ENCODE measurements around the gene INPP5A.
"Not testable (repeated sequence)": the region's sequence is repeated elsewhere in the genome, so short reads cannot be mapped to it uniquely, and the experiment has no call there.

INPP5A gene

GRCh38 chr10:132679217-132679595 lies 141.6 kb downstream of the INPP5A start:
- DNase-seq (ENCODE audit: low spot score): no peak
- in situ Hi-C loops (cut with MboI; ENCODE audit: low pct_unique_long_range_greater_than_20kb, low sequenced_read_pairs, unreplicated experiment): no loop called here
- TF ChIP-seq CTCF (IDR thresholded peaks at IDR 0.05; ENCODE audit: extremely low read depth, insufficient read depth, missing control alignments): no peak

GRCh38 chr10:132679640-132680039 lies 142.1 kb downstream of the INPP5A start:
- DNase-seq (ENCODE audit: low spot score): no peak
- in situ Hi-C loops (cut with MboI; ENCODE audit: low pct_unique_long_range_greater_than_20kb, low sequenced_read_pairs, unreplicated experiment): no loop called here
- no peak for TF ChIP-seq CTCF (IDR thresholded peaks at IDR 0.05; ENCODE audit: extremely low read depth, insufficient read depth, missing control alignments)

- in situ Hi-C loops (cut with MboI; ENCODE audit: low pct_unique_long_range_greater_than_20kb, low sequenced_read_pairs, unreplicated experiment): not testable (repeated sequence)
Measured at GRCh38 chr10:132680741-132681140, 143.2 kb downstream of the INPP5A start.

GRCh38 chr10:132681858-132682755 lies 144.5 kb downstream of the INPP5A start:
- TF ChIP-seq CTCF (IDR thresholded peaks at IDR 0.05; ENCODE audit: extremely low read depth, insufficient read depth, missing control alignments): no peak
- in situ Hi-C loops (cut with MboI; ENCODE audit: low pct_unique_long_range_greater_than_20kb, low sequenced_read_pairs, unreplicated experiment): no loop called here
- DNase-seq (ENCODE audit: low spot score): no peak

More at GRCh38 chr10:132680741-132681140, 143.2 kb downstream of the INPP5A start:
- not testable (repeated sequence) for DNase-seq (ENCODE audit: low spot score)

GRCh38 chr10:132684164-132684891 lies 146.7 kb downstream of the INPP5A start:
- in situ Hi-C loops (cut with MboI; ENCODE audit: low pct_unique_long_range_greater_than_20kb, low sequenced_read_pairs, unreplicated experiment): no loop called here
- TF ChIP-seq CTCF (IDR thresholded peaks at IDR 0.05; ENCODE audit: extremely low read depth, insufficient read depth, missing control alignments): no peak
- DNase-seq (ENCODE audit: low spot score): no peak

GRCh38 chr10:132685101-132685891 lies 147.7 kb downstream of the INPP5A start:
- DNase-seq (ENCODE audit: low spot score): no peak
- TF ChIP-seq CTCF (IDR thresholded peaks at IDR 0.05; ENCODE audit: extremely low read depth, insufficient read depth, missing control alignments): no peak
- in situ Hi-C loops (cut with MboI; ENCODE audit: low pct_unique_long_range_greater_than_20kb, low sequenced_read_pairs, unreplicated experiment): no loop called here

Data from GM13977 (cell line).